Subcutaneous adipose tissue (tissue), 4 donors: ENCODE results near the gene NAA25. TPM values are rescaled to one million over a fixed set of nuclear protein-coding genes. Genes with fewer than 3 reads are reported as not detected.

Experiments
- total RNA-seq, 4 donors: library from RNA; depleted of rRNA; stranded (reverse); fragments of >200 nt; gene quantifications; one replicate each; pipeline ENCODE4 v1.1.0, GENCODE V29; 2016
- TF ChIP-seq, protein P1 (sequence below): fragments of 450-650 bp; IDR thresholded peaks from one replicate; pipeline ENCODE4 v1.5.1; 2016; ENCODE audit warnings: low read depth, mild to moderate bottlenecking, control low read depth, antibody characterized with exemption, moderate library complexity

Gene NAA25
- total RNA-seq, 4 donors from 2014 or later, result 19.2 to 31.8 (median 26.4) TPM

DNA sequence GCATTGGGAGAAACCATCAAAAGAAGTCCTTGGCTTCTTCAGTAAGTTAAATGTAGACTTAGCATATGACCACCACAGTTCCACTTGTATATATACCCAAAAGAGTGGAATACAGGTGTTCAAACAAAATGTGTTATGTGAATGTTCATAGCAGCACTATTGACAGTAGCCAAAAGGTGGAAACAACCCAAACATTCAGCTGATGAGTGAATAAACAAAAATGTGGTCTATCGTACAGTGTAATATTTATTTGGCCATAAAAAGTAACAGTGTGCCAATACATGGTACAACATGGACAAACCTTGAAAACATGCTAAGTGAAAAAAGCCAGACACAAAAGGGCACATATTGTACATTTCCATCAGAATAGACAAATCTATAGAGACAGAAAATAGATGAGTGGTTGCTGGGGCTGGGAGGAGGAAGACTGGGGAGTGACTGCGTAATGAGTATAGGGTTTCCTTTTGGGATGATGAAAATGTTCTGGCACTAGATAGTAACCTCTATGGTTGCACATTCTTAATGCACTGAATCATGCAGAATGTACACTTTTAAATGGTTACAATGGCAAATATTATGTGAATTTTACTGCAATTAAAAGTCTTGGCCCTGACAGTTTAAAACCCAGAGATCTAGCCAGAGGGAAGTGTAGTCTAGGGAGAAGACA, 89.9 kb downstream of the NAA25 start:
- TF ChIP-seq, protein P1, sequence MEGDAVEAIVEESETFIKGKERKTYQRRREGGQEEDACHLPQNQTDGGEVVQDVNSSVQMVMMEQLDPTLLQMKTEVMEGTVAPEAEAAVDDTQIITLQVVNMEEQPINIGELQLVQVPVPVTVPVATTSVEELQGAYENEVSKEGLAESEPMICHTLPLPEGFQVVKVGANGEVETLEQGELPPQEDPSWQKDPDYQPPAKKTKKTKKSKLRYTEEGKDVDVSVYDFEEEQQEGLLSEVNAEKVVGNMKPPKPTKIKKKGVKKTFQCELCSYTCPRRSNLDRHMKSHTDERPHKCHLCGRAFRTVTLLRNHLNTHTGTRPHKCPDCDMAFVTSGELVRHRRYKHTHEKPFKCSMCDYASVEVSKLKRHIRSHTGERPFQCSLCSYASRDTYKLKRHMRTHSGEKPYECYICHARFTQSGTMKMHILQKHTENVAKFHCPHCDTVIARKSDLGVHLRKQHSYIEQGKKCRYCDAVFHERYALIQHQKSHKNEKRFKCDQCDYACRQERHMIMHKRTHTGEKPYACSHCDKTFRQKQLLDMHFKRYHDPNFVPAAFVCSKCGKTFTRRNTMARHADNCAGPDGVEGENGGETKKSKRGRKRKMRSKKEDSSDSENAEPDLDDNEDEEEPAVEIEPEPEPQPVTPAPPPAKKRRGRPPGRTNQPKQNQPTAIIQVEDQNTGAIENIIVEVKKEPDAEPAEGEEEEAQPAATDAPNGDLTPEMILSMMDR, result no peak

DNA sequence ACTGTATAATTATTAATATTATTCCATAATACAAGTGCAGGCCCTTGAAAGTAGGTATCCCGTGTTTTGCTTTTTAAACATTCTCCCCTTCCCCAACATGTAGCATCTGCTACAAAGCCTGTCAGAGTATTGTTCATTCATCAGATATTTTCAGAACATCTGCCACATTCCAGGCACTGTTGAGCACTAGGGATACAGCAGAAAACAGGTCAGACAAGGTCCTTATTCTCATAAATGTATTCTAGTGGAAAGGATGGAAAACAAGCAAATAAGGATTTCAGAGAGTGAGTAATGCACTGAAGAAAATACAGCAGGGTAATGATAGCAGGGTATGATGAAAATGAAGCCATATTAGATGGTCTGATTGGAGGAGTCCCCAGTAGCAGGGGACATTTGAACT, 91.5 kb downstream of the NAA25 start:
- TF ChIP-seq, protein P1, result no peak

DNA sequence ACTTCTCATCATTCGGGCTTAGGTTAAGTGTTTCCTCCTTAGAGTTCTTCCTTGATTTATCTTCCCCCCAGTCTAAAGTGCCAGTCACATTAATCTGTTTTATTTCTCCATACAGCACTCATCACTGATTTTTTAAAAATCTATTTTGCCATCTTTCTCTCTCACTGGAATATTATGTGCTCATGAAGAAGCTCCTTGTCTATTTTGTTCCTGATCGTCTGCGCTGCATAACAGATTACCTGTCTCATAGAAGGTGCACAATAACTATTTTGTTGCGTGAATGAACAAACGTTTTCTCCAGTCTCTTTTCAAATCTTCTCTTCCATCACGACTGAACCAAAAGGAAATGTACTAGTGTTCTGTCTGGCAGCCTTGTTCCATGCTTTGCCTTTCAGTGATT, 92.6 kb downstream of the NAA25 start:
- TF ChIP-seq, protein P1, result no peak

DNA sequence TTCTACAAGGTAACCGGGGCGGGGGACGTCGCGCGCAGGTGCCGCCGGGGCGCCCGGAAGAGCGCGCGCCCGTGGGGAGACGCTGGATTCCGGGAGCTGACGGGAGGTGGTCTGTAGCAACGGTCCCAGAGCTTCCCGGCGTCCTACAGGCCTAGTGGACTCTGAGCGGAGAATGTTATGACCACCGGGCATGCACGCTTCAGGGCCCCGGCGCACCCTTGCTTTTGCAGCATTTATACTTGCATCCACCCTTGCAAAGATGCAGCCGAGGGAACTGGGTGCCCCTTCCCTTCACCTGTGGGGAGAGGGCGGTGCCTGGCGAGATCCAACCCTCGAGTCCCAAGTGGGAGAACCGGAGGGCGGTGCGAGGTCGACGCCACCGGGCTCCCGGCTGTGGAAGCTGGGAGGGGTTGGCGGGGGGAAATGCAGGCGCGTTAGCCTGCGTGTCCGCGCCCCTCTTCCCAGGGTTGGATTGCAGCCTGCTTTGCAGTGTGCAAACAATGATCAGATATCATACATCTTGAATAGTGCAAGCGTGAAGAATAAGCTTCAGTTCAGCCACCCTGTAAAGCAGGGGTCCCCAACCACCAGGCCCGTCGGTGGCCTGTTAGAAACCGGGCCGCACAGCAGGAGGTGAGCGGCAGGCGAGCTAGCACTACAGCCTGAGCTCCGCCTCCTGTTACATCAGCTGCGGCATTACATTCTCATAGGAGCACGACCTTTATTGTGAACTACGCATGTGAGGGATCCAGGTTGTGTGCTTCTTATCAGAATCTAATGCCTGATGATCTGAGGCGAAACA, 94.8 kb downstream of the NAA25 start:
- TF ChIP-seq, protein P1, result no peak

DNA sequence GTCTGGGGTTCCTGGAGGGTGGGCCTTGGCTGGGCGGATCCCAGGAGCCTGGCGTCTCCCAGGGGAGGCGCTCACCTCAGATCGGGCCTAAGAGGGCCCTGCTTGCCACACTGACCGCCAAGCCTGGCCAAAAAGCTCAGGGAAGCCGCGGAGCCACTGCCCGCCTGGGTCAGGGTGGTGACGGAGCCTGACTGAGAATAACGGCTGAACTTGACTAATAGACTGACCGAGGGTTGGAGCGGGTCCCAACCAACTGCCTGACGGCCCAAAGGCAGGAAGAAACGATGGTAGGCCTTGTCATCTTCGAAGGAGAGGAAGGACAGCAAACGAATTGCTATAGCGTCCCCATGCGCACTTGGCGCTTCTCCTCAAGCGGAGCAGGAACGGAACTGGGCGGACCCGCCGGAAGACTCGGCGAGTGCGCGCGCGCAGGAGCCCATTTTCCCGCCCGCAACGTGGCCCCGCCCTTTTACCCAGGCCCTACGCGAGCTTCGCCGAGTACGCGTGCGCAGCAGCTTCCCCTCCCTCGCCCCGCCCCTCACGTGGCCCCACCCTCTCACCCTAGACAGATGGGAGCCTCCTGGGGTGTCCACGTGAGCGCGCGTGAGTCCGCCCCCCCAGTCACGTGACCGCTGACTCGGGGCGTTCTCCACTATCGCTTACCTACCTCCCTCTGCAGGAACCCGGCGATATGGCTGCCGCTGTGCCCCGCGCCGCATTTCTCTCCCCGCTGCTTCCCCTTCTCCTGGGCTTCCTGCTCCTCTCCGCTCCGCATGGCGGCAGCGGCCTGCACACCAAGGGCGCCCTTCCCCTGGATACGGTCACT, 95.6 kb downstream of the NAA25 start, which contains the start of the genes ERP29 and TMEM116:
Gene ERP29, plus strand, starts transcription at position 652 of the 826 bp plus-strand sequence. Its CDS starts 40 bp downstream, at position 692.
Gene TMEM116, minus strand, starts transcription at position 391 of the 826 bp plus-strand sequence. CDS start 7,895 bp downstream, outside the sequence.
- TF ChIP-seq, protein P1, result no peak

DNA sequence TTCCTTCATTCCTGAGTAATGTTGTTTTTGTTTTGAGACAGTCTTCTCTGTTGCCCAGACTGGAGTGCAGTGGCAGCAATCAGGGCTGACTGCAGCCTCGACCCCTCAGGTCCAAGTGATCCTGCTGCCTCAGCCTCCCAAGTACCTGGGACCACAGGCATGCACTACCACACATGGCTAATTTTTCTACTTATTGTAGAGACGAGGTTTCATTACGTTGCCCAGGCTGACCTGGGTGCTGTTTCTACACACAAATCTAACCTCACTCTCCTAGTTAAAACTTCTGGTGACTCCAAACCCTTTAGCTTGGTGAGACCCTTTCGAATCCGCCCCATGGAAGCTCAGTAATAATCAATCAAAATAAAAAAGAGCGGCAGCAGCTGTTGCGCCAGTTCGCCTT, 96.9 kb downstream of the NAA25 start:
- TF ChIP-seq, protein P1, result no peak
